ENCODE data around the gene B3GAT3.

GRCh38 chr11:62645671-62645945 is 23.8 kb upstream of the B3GAT3 start:
- TF ChIP-seq CTCF (IDR thresholded peaks at IDR 0.05) (no peak), POLR2AphosphoS5 (IDR thresholded peaks at IDR 0.05) (no peak), POLR2A (IDR thresholded peaks at IDR 0.05) (no peak), EP300 (IDR thresholded peaks at IDR 0.05) (no peak)
